Superior temporal gyrus (tissue), 1 donor: ENCODE measurements around the gene FAT1.

Experiments
- DNase-seq: peaks from one replicate; pipeline ENCODE4 v3.0.0-alpha.2; 2016; ENCODE audit errors: extremely low spot score

The FAT1 gene

GRCh38 chr4:186570193-186570996, 153.3 kb downstream of the FAT1 start:
- DNase-seq: no peak

- DNase-seq: no peak
Observed at GRCh38 chr4:186569533-186570192, 154.0 kb downstream of the FAT1 start.

GRCh38 chr4:186566068-186566467, 157.6 kb downstream of the FAT1 start:
- DNase-seq: no peak

GRCh38 chr4:186563761-186564160, 159.9 kb downstream of the FAT1 start:
- no peak for DNase-seq

- no peak for DNase-seq
Observed at GRCh38 chr4:186561748-186562147, 161.9 kb downstream of the FAT1 start.

GRCh38 chr4:186560647-186561046, 163.0 kb downstream of the FAT1 start:
- DNase-seq: no peak

GRCh38 chr4:186557486-186557885, 166.2 kb downstream of the FAT1 start:
- no peak for DNase-seq

GRCh38 chr4:186557061-186557460, 166.6 kb downstream of the FAT1 start:
- DNase-seq: no peak

GRCh38 chr4:186554914-186555827, 168.5 kb downstream of the FAT1 start, which contains the start of gene MTNR1A:
Gene MTNR1A (minus strand): TSS chr4:186555567. CDS start chr4:186555365, 202 bp downstream.
- DNase-seq: no peak

- DNase-seq: no peak
Observed at GRCh38 chr4:186554539-186554913, 169.1 kb downstream of the FAT1 start.

GRCh38 chr4:186553717-186554116, 169.9 kb downstream of the FAT1 start:
- DNase-seq: no peak

- no peak for DNase-seq
Observed at GRCh38 chr4:186551849-186552248, 171.8 kb downstream of the FAT1 start.

- DNase-seq: no peak
Observed at GRCh38 chr4:186545436-186545835, 178.2 kb downstream of the FAT1 start.

GRCh38 chr4:186543206-186543605, 180.4 kb downstream of the FAT1 start:
- no peak for DNase-seq

GRCh38 chr4:186541801-186542200, 181.9 kb downstream of the FAT1 start:
- no peak for DNase-seq

GRCh38 chr4:186537843-186538521, 185.7 kb downstream of the FAT1 start:
- DNase-seq: no peak
